ENCODE measurements around the gene ZNF280B.
"Not testable (repeated sequence)": the region's sequence is repeated elsewhere in the genome, so short reads cannot be mapped to it uniquely, and the experiment has no call there.

ZNF280B gene

DNA sequence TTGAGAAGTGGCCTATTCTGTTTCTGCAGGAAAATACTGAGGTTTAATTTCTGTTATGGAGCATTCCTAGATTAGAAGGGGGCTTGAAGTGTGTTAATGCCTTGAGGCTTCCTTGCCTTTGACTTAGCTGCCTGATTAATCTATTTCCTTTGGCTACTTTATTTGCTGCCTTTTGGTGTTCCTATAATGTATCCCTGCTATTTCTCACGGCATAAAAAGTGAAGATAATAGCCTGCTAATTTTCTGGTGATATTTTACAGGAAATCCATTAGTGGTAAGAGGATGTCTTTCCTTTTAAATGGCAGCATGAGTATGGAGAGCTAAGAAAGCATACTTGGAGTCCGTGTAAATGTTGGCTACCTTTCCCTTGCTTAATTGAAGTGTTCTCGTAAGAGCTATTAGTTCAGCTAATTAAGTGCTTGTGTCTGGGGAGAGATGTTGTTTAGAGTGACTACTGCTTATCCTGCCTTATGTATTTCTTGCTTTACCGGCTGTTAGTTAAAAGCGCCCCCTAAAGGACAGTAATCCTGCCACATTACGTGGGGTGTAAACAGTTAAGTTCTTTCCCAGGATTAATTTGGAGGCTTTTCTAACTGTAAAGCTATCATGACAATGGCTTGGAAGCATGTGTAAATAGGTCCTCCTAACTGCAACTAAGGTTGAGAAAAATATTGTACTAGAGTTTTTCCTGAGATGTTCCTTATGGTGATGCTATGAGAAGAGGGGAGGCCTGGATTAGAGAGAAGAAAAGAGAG lies 45.6 kb downstream of the ZNF280B start:
- no peak for DNase-seq

DNA sequence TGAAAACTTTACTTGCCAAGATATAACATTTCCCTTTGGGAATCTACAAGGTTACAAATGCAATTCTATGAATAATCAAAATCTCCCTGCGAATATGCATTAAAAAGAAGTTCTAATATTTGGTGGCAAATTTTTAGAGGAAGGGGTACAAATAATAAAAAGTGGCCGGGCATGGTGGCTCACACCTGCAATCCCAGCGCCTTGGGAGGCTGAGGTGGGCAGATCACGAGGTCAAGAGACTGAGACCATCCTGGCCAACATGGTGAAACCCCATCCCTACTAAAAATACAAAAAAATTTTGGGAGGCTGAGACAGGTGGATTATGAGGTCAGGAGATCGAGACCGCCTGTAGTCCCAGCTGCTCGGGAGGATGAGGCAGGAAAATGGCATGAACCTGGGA lies 47.0 kb downstream of the ZNF280B start:
- DNase-seq = no peak

DNA sequence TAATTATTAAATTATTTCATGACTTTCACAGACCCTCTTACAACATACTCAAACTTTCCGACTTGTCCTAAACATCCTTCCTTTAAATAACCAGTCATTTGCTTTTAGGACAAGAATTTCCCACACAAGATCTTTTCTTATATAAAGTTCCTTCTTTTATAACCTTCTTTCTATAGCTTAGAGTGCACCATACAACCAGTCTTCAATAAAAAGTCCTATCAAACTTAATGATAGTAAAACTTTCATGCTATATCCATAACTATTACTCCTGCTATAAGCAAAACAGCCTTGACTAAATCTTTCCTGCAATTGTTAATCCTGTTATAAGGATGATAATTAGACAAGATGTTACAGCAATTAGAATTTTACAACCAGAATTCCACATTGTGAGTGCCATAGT lies 47.4 kb downstream of the ZNF280B start:
- no peak for DNase-seq

DNA sequence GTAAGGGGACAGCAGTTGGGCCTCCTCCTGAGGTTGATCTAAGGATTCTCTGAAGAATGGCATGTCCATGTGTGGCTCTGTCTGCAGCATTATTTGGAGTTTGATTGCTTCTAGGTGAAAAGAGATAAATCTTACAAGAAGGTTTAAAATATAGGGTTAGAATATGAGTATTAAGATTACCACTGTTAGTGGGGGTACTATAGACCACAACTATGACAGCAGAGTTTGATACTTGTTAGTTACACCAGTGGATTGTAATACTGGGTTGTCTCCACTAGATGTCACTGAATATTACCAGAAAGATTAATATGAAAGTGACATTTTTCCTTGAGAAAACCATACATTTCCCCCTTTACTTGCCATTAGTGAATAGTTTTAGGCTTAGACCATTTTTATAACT lies 47.9 kb downstream of the ZNF280B start:
- DNase-seq = peak; percentile 18

GRCh38 chr22:22460060-22460459 lies 48.5 kb downstream of the ZNF280B start:
- DNase-seq = no peak

DNA sequence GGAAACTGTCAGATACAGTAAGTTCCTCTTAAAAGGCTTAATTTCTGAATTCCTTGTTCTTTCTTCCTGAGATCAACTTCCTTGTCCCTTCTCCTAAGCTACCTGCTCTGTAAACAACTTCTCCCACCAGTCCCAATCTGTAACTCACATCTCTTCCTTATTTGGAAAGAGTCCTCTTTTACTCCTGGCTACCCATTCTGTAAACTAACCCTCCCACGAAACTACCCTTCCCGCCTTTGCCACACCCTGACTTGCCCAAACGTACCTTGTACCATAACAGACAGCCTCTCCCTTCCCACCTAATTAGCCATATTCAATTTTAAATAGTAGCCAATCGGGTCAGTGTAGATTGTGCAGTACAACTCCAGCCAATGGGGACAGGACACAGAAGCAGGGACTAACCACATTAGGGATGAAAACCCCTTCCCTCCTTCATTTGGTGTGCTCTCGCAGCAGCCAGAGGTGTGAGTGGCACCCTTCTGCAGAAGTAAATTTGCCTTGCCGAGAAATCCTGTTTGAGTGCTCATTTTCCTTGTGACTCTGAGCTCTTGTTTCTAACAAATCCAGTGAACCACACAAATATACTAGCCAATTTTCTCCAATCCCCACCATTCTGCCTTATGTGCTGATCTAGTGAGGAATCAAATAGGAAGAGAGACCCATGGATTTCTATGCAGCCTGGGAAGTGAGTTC lies 49.5 kb downstream of the ZNF280B start:
- no peak for DNase-seq

- DNase-seq = no peak
Observed at GRCh38 chr22:22458387-22458786, 50.2 kb downstream of the ZNF280B start.

DNA sequence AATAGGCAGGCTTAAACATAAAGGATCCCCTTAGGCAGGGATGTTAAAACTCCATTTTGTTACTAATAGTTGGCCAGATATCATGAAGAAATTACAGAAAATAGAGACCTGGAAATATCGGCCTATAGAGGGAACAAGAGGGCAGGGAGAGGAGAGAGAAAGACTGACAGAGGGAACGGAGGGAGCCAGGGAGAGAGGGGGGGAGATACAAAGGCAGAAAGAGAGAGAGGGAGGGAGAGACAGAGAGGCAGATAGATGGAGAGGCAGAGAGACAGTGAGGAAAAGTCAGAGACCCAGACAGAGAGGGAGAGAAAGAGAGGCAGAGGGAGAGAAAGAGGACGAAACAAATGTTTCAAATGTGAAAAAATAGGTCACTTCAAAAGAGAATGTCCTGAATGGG lies 53.5 kb downstream of the ZNF280B start:
- no peak for DNase-seq

GRCh38 chr22:22452996-22453686 lies 55.4 kb downstream of the ZNF280B start:
- DNase-seq = no peak

GRCh38 chr22:22452211-22452610 lies 56.3 kb downstream of the ZNF280B start:
- DNase-seq = no peak

GRCh38 chr22:22450343-22450839 lies 58.2 kb downstream of the ZNF280B start:
- no peak for DNase-seq

GRCh38 chr22:22449819-22450218 lies 58.7 kb downstream of the ZNF280B start:
- DNase-seq = no peak

- peak; percentile 5 for DNase-seq
Observed at GRCh38 chr22:22446517-22446916, 62.0 kb downstream of the ZNF280B start.

DNA sequence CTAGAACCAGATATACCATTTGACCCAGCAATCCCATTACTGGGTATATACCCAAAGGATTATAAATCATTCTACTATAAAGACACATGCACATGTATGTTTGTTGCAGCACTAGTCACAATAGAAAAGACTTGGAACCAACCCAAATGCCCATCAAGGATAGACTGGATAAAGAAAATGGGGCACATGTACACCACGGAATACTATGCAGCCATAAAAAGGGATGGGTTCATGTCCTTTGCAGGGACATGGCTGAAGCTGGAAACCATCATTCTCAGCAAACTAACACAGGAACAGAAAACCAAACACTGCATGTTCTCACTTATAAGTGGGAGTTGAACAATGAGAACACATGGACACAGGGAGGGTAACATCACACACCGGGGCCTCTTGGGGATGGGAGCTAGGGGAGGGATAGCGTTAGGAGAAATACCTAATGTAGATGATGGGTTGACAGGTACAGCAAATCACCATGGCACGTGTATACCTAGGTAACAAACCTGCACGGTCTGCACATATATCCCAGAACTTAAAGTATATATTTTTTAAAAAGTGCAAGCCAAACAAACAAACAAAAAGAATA lies 64.4 kb downstream of the ZNF280B start:
- DNase-seq = not testable (repeated sequence)

- no peak for DNase-seq
Observed at GRCh38 chr22:22442928-22443709, 65.4 kb downstream of the ZNF280B start.

DNA sequence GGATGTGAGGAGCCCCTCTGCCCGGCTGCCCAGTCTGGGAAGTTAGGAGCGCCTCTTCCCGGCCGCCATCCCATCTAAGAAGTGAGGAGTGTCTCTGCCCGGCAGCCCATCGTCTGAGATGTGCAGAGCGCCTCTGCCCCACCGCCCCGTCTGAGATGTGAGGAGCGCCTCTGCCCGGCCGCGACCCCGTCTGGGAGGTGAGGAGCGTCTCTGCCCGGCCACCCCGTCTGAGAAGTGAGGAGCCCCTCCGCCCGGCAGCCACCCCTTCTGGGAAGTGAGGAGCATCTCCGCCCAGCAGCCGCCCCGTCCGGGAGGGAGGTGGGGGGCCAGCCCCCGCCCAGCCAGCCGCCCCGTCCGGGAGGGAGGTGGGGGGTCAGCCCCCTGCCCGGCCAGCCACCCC lies 66.9 kb downstream of the ZNF280B start:
- not testable (repeated sequence) for DNase-seq

DNA sequence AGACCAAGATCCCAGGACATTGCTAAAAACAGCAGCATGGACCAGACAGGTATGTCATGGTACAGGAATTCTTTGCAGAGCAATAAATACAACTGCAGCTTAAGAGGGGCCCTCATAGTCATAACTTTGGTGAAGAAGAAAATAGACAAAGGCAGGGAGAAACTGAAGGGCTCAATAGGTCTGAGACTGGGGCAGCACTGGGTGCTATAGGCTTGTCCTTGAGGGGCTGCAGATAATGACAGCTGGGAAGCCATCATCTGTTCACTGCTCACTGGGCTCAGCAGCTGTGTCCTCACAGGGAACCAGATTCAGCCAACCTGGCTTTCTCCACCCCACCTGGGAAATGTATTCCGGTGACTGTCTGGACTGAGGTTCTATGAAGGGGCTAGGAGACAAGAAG lies 68.4 kb downstream of the ZNF280B start:
- no peak for DNase-seq

Measured in NCI-H1694 (cell line).